ENCODE data around the gene DPY19L3. TPM values are rescaled to one million over a fixed set of nuclear protein-coding genes. Genes with fewer than 3 reads are reported as not detected.

The DPY19L3 gene
- polyA plus RNA-seq, 1 of the 3 experiments (the other 2 are of a cell fraction): 25.2 TPM

- Histone ChIP-seq H2AFZ (ENCODE audit: low read depth) (no peak overlapping the region), H3K27me3 (ENCODE audit: insufficient read depth) (no peaks in the 10 kb centered on the region), H3K9me3 (no peaks in the 10 kb centered on the region), H3F3A (replicated peaks; ENCODE audit: insufficient read depth) (no peaks in the 10 kb centered on the region), H3K4me2 (no peak overlapping the region), H3K9me2 (no peaks in the 10 kb centered on the region), H4K20me1 (ENCODE audit: insufficient read depth) (no peaks in the 10 kb centered on the region), H3K36me3 (replicated peaks in 1 of 2; ENCODE audit: control insufficient read depth in 1 of 2, insufficient read depth in 2 of 2, low read length in 1 of 2) (no peaks in the 10 kb centered on the region), H3K27ac (ENCODE audit: low read depth in 2 of 2, low read length in 1 of 2) (no peak overlapping the region), H3K79me2 (ENCODE audit: insufficient read depth) (no peaks in the 10 kb centered on the region), H3K9ac (no peak overlapping the region), H3K4me1 (ENCODE audit: control insufficient read depth in 1 of 2, insufficient read depth in 2 of 2, low read depth in 1 of 2, low read length in 1 of 2) (no peaks in the 10 kb centered on the region), H3K4me3 (ENCODE audit: low read depth in 2 of 2, low read length in 1 of 2) (no peak overlapping the region)
- no peak for DNase-seq
- POLR2A ChIA-PET: no interaction called here
- 15% methylated on average over 2 of the region's 2 CpGs for WGBS (ENCODE audit: low lambda C conversion rate)
- CTCF ChIA-PET: interaction anchor here (2.0 kb wide), 1 partner anchor 40 kb away, joined by 5 read pairs; no protein-coding TSS in a partner anchor
- no peak for TF ChIP-seq GATA2 (CRISPR knock-in tag; IDR thresholded peaks at IDR 0.05)
- TF ChIP-seq RXRA (IDR thresholded peaks at IDR 0.05; ENCODE audit: borderline replicate concordance, low read depth): no peak
- TF ChIP-seq EZH2phosphoT487 (IDR thresholded peaks at IDR 0.05; ENCODE audit: borderline replicate concordance, low read depth): no peak
- no peak for TF ChIP-seq TEAD4 (IDR thresholded peaks at IDR 0.05; ENCODE audit: borderline replicate concordance, insufficient read depth)
- TF ChIP-seq MEF2A (IDR thresholded peaks at IDR 0.05; ENCODE audit: borderline replicate concordance, low read depth): no peak
- TF ChIP-seq IRF3 (IDR thresholded peaks at IDR 0.05; ENCODE audit: low read depth, low read length): no peak
- no peak for TF ChIP-seq REST (IDR thresholded peaks at IDR 0.05; ENCODE audit: low read depth, low read length)
- no peak for TF ChIP-seq FOSL2 (IDR thresholded peaks at IDR 0.05; ENCODE audit: borderline replicate concordance, low read depth)
- TF ChIP-seq ZBTB33 (IDR thresholded peaks at IDR 0.05; ENCODE audit: borderline replicate concordance, low read depth): no peak
- TF ChIP-seq, protein P1, sequence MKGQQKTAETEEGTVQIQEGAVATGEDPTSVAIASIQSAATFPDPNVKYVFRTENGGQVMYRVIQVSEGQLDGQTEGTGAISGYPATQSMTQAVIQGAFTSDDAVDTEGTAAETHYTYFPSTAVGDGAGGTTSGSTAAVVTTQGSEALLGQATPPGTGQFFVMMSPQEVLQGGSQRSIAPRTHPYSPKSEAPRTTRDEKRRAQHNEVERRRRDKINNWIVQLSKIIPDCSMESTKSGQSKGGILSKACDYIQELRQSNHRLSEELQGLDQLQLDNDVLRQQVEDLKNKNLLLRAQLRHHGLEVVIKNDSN (IDR thresholded peaks at IDR 0.05; ENCODE audit: borderline replicate concordance, low read depth): no peak
- TF ChIP-seq PBX3 (IDR thresholded peaks at IDR 0.05): no peak
- TF ChIP-seq, protein P2, sequence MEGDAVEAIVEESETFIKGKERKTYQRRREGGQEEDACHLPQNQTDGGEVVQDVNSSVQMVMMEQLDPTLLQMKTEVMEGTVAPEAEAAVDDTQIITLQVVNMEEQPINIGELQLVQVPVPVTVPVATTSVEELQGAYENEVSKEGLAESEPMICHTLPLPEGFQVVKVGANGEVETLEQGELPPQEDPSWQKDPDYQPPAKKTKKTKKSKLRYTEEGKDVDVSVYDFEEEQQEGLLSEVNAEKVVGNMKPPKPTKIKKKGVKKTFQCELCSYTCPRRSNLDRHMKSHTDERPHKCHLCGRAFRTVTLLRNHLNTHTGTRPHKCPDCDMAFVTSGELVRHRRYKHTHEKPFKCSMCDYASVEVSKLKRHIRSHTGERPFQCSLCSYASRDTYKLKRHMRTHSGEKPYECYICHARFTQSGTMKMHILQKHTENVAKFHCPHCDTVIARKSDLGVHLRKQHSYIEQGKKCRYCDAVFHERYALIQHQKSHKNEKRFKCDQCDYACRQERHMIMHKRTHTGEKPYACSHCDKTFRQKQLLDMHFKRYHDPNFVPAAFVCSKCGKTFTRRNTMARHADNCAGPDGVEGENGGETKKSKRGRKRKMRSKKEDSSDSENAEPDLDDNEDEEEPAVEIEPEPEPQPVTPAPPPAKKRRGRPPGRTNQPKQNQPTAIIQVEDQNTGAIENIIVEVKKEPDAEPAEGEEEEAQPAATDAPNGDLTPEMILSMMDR (IDR thresholded peaks at IDR 0.05): no peak
- no peak for TF ChIP-seq POLR2AphosphoS5 (IDR thresholded peaks at IDR 0.05; ENCODE audit: low read depth, low read length)
- TF ChIP-seq SMC3 (IDR thresholded peaks at IDR 0.05; ENCODE audit: low read depth, low read length): no peak
- TF ChIP-seq RAD21 (IDR thresholded peaks at IDR 0.05; ENCODE audit: low read length): no peak
- no peak for TF ChIP-seq RCOR1 (IDR thresholded peaks at IDR 0.05; ENCODE audit: low read length)
- TF ChIP-seq NRF1 (IDR thresholded peaks at IDR 0.05; ENCODE audit: low read depth, low read length): no peak
- TF ChIP-seq MXI1 (IDR thresholded peaks at IDR 0.05; ENCODE audit: low read depth, low read length): no peak
- TF ChIP-seq, protein P3, sequence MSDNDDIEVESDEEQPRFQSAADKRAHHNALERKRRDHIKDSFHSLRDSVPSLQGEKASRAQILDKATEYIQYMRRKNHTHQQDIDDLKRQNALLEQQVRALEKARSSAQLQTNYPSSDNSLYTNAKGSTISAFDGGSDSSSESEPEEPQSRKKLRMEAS (IDR thresholded peaks at IDR 0.05; ENCODE audit: low read depth): no peak
- TF ChIP-seq RFX5 (IDR thresholded peaks at IDR 0.05; ENCODE audit: low read length): no peak
Observed at GRCh38 chr19:32530773-32531172, 125.2 kb downstream of the DPY19L3 start.

Measured in SK-N-SH (cell line).